NB4 (cell line): ENCODE measurements around the gene TMEM135.

Experiments used
- CTCF ChIP-seq: IDR thresholded peaks from one replicate; pipeline ENCODE4 v1.5.1; 2012; ENCODE audit warnings: low read depth, low read length
- POLR2A ChIP-seq: IDR thresholded peaks from 2 replicates; pipeline ENCODE4 v1.6.1; 2011; ENCODE audit warnings: mild to moderate bottlenecking; ENCODE audit not compliant: insufficient read length; ENCODE audit errors: extremely low read depth

DNA sequence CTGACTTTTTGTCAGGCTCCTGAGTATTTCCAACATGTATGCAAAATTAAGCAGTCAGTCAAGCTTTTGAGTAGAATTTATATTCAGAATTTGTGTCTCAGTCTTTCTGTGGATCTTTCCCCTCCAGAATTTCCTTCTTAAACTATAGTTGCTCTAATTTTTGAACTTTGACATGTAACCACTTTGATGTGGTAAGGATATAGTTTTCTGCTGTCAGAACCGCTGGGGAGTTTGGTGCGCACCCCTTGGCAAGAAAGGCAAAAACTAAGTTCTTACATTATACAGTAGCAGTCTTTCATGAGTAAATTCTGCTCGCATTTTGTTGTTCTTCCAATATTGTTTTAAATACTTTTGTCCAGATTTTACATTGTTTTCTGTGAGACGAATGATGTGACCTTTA, 105.9 kb downstream of the TMEM135 start:
- TF ChIP-seq POLR2A (no peak), CTCF (no peak)
